ENCODE measurements around the gene SCN2B. TPM values are rescaled to one million over a fixed set of nuclear protein-coding genes. Genes with fewer than 3 reads are reported as not detected.

The SCN2B gene
- total and polyA plus RNA-seq, 2 of the 4 experiments (the other 2 are of a cell fraction): under 0.01 to 0.05 TPM

- CTCF ChIA-PET: no interaction called here
- ATAC-seq (ENCODE audit: low read depth): no peak
These were observed 30.1 kb upstream of the SCN2B start for GRCh38 chr11:118206391-118207031.

More at GRCh38 chr11:118206391-118207031, 30.1 kb upstream of the SCN2B start:
- Histone ChIP-seq H3K4ac (ENCODE audit: low read depth, low read length) (no peak overlapping the region), H2AFZ (replicated peaks; ENCODE audit: low read length, poor library complexity) (no peak overlapping the region), H3K56ac (ENCODE audit: extremely low read depth, insufficient read depth, low read length) (no peak overlapping the region), H3K18ac (ENCODE audit: low read depth, low read length) (no peak overlapping the region), H3K27ac (ENCODE audit: insufficient read depth, low read length) (no peak overlapping the region), H3K4me1 (ENCODE audit: control insufficient read depth, insufficient read depth, low read length) (no peaks in the 10 kb centered on the region), H2AK9ac (replicated peaks; ENCODE audit: low read depth, low read length, poor library complexity) (no peak overlapping the region), H3K4me2 (ENCODE audit: low read depth, low read length) (no peak overlapping the region), H2AK5ac (ENCODE audit: low read depth, low read length) (no peak overlapping the region), H3K4me3 (ENCODE audit: insufficient read depth, low read depth, low read length) (no peak overlapping the region), H3K9ac (ENCODE audit: low read depth, low read length) (no peak overlapping the region), H4K20me1 (ENCODE audit: insufficient read depth, low read length) (no peaks in the 10 kb centered on the region), H3K79me1 (ENCODE audit: low read depth in 1 of 2, low read length in 2 of 2) (no peaks in the 10 kb centered on the region), H3K36me3 (ENCODE audit: control insufficient read depth, insufficient read depth, low read length) (no peaks in the 10 kb centered on the region), H3K14ac (replicated peaks; ENCODE audit: low read depth, low read length) (no peak overlapping the region), H4K8ac (ENCODE audit: low read depth in 2 of 2, low read length in 2 of 2) (no peak overlapping the region), H2BK15ac (ENCODE audit: low read depth, low read length) (no peak overlapping the region), H2BK120ac (ENCODE audit: low read depth, low read length) (no peak overlapping the region), H4K5ac (ENCODE audit: low read depth, low read length) (no peak overlapping the region), H3K27me3 (ENCODE audit: control insufficient read depth, insufficient read depth, low read length) (peaks cover 16% of the 10 kb centered on the region), H3K23ac (ENCODE audit: low read depth, low read length) (no peak overlapping the region), H3K9me1 (ENCODE audit: insufficient read depth, low read length) (no peaks in the 10 kb centered on the region), H3K9me3 (ENCODE audit: control insufficient read depth, insufficient read depth, low read length) (no peaks in the 10 kb centered on the region), H2BK5ac (ENCODE audit: low read depth, low read length, poor library complexity, severe bottlenecking) (no peak overlapping the region), H2BK20ac (ENCODE audit: low read depth, low read length) (no peak overlapping the region), H4K91ac (ENCODE audit: insufficient read depth, low read depth, low read length) (no peak overlapping the region)
- POLR2A ChIA-PET (ENCODE audit: unreplicated experiment): no interaction called here
- no peak for DNase-seq
- intact Hi-C loops (cut with micrococcal nuclease): no loop called here
- no CpG with 5 or more reads among the region's 1 CpG for WGBS, 2 experiments (ENCODE audit: extremely low coverage in 2 of 2, insufficient read length in 1 of 2)
- TF ChIP-seq RFX5 (IDR thresholded peaks at IDR 0.05; ENCODE audit: low read depth, low read length) (no peak), MAZ (IDR thresholded peaks at IDR 0.05; ENCODE audit: borderline replicate concordance, low read depth, low read length) (no peak), CEBPB (IDR thresholded peaks at IDR 0.05; ENCODE audit: low read depth, low read length) (no peak), MAFK (IDR thresholded peaks at IDR 0.05; ENCODE audit: low read depth, low read length) (no peak), NFE2L2 (IDR thresholded peaks at IDR 0.05; ENCODE audit: low read depth, low read length) (no peak), CTCF (conservative IDR thresholded peaks at IDR 0.05; ENCODE audit: low read depth, low read length) (no peak), USF2 (IDR thresholded peaks at IDR 0.05; ENCODE audit: low read depth, low read length) (no peak), MXI1 (IDR thresholded peaks at IDR 0.05; ENCODE audit: borderline replicate concordance, low read depth, low read length) (no peak), POLR2A (IDR thresholded peaks at IDR 0.05; ENCODE audit: low read depth, low read length) (no peak), CHD1 (IDR thresholded peaks at IDR 0.05; ENCODE audit: low read depth, low read length) (no peak), SMC3 (IDR thresholded peaks at IDR 0.05; ENCODE audit: low read depth, low read length) (no peak), RAD21 (IDR thresholded peaks at IDR 0.05; ENCODE audit: low read length) (no peak)
- no TSS peak for BruUV-seq (replicated peaks)
- in situ Hi-C loops (cut with MboI; ENCODE audit: low sequenced_read_pairs): no loop called here
- dilution Hi-C loops (cut with HindIII; ENCODE audit: low sequenced_read_pairs, unreplicated experiment): no loop called here

Data from IMR-90 (cell line).